HL-60 (cell line): ENCODE results near the gene SETD5.

Source experiments
- DNase-seq, 2 experiments: peaks; one replicate each; pipeline ENCODE4 v3.0.0-alpha.2; 2010 to 2020; ENCODE audit warnings: low read depth in 1 of 2, low spot score in 1 of 2
- H3K27ac ChIP-seq: fragments of 250-450 bp; sonication (Bioruptor Pico); replicated peaks from 2 replicates; pipeline ENCODE4 v1.5.1; 2020; ENCODE audit warnings: mild to moderate bottlenecking, moderate library complexity
- H3K27me3 ChIP-seq: fragments of 250-450 bp; sonication (Bioruptor Pico); 2 replicates; pipeline ENCODE4 v1.5.1; 2021; ENCODE audit warnings: mild to moderate bottlenecking, moderate library complexity; ENCODE audit not compliant: insufficient read depth, poor library complexity, severe bottlenecking
- H3K4me3 ChIP-seq: replicated peaks from 2 replicates; pipeline ENCODE4 v1.5.1; 2011; ENCODE audit warnings: mild to moderate bottlenecking, control low read depth, low read length; ENCODE audit not compliant: insufficient read depth
- CTCF ChIP-seq: IDR thresholded peaks from one replicate; pipeline ENCODE4 v1.5.1; 2011; ENCODE audit warnings: low read length, control low read depth, inconsistent platforms; ENCODE audit not compliant: insufficient read depth
- GABPA ChIP-seq: IDR thresholded peaks from 2 replicates; pipeline ENCODE4 v1.6.1; 2012; ENCODE audit warnings: low read depth
- POLR2AphosphoS5 ChIP-seq: IDR thresholded peaks from 2 replicates; pipeline ENCODE4 v1.6.1; 2012; ENCODE audit warnings: low read depth
- SPI1 ChIP-seq: IDR thresholded peaks from 2 replicates; pipeline ENCODE4 v1.6.1; 2012; ENCODE audit warnings: low read depth, mild to moderate bottlenecking, borderline replicate concordance
- TF ChIP-seq, protein P1 (sequence below): IDR thresholded peaks from 2 replicates; pipeline ENCODE4 v1.6.1; 2012; ENCODE audit warnings: low read depth; ENCODE audit not compliant: insufficient replicate concordance

The SETD5 gene

GRCh38 chr3:9452417-9452816 lies 55.0 kb downstream of the SETD5 start:
- Histone ChIP-seq H3K4me3 (no peak overlapping the region), H3K27me3 (no peaks in the 10 kb centered on the region), H3K27ac (no peak overlapping the region)
- TF ChIP-seq POLR2AphosphoS5 = no peak
- no peak for DNase-seq

GRCh38 chr3:9455596-9456131 lies 58.2 kb downstream of the SETD5 start:
- no peak overlapping the region for H3K27ac ChIP-seq
- no peak overlapping the region for H3K4me3 ChIP-seq
- H3K27me3 ChIP-seq = no peaks in the 10 kb centered on the region
- TF ChIP-seq, protein P1, sequence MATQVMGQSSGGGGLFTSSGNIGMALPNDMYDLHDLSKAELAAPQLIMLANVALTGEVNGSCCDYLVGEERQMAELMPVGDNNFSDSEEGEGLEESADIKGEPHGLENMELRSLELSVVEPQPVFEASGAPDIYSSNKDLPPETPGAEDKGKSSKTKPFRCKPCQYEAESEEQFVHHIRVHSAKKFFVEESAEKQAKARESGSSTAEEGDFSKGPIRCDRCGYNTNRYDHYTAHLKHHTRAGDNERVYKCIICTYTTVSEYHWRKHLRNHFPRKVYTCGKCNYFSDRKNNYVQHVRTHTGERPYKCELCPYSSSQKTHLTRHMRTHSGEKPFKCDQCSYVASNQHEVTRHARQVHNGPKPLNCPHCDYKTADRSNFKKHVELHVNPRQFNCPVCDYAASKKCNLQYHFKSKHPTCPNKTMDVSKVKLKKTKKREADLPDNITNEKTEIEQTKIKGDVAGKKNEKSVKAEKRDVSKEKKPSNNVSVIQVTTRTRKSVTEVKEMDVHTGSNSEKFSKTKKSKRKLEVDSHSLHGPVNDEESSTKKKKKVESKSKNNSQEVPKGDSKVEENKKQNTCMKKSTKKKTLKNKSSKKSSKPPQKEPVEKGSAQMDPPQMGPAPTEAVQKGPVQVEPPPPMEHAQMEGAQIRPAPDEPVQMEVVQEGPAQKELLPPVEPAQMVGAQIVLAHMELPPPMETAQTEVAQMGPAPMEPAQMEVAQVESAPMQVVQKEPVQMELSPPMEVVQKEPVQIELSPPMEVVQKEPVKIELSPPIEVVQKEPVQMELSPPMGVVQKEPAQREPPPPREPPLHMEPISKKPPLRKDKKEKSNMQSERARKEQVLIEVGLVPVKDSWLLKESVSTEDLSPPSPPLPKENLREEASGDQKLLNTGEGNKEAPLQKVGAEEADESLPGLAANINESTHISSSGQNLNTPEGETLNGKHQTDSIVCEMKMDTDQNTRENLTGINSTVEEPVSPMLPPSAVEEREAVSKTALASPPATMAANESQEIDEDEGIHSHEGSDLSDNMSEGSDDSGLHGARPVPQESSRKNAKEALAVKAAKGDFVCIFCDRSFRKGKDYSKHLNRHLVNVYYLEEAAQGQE = no peak
- TF ChIP-seq SPI1 = no peak
- no peak for TF ChIP-seq POLR2AphosphoS5
- no peak for TF ChIP-seq CTCF
- TF ChIP-seq GABPA = no peak
- DNase-seq = no peak

GRCh38 chr3:9467451-9467850 lies 70.0 kb downstream of the SETD5 start:
- Histone ChIP-seq H3K27ac (no peak overlapping the region), H3K4me3 (no peak overlapping the region), H3K27me3 (no peaks in the 10 kb centered on the region)
- TF ChIP-seq SPI1 (no peak), GABPA (no peak), POLR2AphosphoS5 (no peak), CTCF (no peak)
- TF ChIP-seq, protein P1 = no peak
- DNase-seq = no peak

- no peak overlapping the region for H3K27ac ChIP-seq
- no peak for TF ChIP-seq GABPA
- TF ChIP-seq SPI1 = no peak
- TF ChIP-seq CTCF = no peak
- TF ChIP-seq POLR2AphosphoS5 = no peak
- TF ChIP-seq, protein P1 = no peak
- H3K4me3 ChIP-seq = no peak overlapping the region
- no peaks in the 10 kb centered on the region for H3K27me3 ChIP-seq
- no peak for DNase-seq
Observed at GRCh38 chr3:9468460-9468859, 71.0 kb downstream of the SETD5 start.
